Stomach (tissue), 4 donors: ENCODE measurements around the gene ASPRV1.

Experiments used
- EP300 ChIP-seq: sonication (generic); formaldehyde crosslinking; IDR thresholded peaks from one replicate; pipeline ENCODE4 v1.6.1; 2017; ENCODE audit warnings: antibody characterized with exemption
- POLR2AphosphoS5 ChIP-seq, 3 donors: sonication (generic); formaldehyde crosslinking; IDR thresholded peaks; one replicate each; pipeline ENCODE4 v1.6.1; 2016; ENCODE audit warnings: antibody characterized with exemption in 3 of 3
- TF ChIP-seq, protein P1 (sequence below), 7 experiments: fragments of 450-650 bp in 4 of 7; fragments of 200-600 bp in 3 of 7; sonication (generic) in 3 of 7; IDR thresholded peaks; one replicate each; pipeline ENCODE4 v1.5.1; 2016 to 2019; ENCODE audit warnings: antibody characterized with exemption in 7 of 7, control low read depth in 2 of 7, mild to moderate bottlenecking in 1 of 7

DNA sequence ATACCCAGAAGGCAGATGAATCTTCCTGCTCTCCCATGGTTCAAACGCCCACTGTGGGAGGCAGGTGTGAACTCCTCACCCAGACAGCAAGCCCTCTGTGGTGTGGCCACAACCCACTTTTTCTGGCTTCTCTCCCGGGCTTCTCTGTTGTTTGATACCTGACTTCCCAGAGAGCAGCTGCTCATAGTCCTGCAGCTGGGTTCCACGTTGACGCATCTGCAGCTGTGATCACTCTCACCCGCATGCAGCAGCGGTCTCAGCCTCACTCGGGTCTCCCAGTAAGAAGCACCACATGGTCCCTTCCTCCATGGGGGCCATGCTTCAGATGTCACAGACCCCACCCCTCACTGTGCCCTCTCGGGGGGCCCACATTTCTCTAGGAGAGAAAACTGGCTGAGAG is 3.5 kb downstream of the ASPRV1 start:
- TF ChIP-seq, protein P1, sequence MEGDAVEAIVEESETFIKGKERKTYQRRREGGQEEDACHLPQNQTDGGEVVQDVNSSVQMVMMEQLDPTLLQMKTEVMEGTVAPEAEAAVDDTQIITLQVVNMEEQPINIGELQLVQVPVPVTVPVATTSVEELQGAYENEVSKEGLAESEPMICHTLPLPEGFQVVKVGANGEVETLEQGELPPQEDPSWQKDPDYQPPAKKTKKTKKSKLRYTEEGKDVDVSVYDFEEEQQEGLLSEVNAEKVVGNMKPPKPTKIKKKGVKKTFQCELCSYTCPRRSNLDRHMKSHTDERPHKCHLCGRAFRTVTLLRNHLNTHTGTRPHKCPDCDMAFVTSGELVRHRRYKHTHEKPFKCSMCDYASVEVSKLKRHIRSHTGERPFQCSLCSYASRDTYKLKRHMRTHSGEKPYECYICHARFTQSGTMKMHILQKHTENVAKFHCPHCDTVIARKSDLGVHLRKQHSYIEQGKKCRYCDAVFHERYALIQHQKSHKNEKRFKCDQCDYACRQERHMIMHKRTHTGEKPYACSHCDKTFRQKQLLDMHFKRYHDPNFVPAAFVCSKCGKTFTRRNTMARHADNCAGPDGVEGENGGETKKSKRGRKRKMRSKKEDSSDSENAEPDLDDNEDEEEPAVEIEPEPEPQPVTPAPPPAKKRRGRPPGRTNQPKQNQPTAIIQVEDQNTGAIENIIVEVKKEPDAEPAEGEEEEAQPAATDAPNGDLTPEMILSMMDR (IDR thresholded peaks at IDR 0.05), result no peak
- TF ChIP-seq POLR2AphosphoS5 (IDR thresholded peaks at IDR 0.05) (no peak), EP300 (no peak)
